Suppressor macrophage treated with lipopolysaccharide for 4 hours (primary cell): Measurements from ENCODE around the gene MRPL51.

Experiments used
- DNase-seq: peaks from one replicate; pipeline ENCODE4 v3.0.0-alpha.2; 2020

Gene MRPL51

DNA sequence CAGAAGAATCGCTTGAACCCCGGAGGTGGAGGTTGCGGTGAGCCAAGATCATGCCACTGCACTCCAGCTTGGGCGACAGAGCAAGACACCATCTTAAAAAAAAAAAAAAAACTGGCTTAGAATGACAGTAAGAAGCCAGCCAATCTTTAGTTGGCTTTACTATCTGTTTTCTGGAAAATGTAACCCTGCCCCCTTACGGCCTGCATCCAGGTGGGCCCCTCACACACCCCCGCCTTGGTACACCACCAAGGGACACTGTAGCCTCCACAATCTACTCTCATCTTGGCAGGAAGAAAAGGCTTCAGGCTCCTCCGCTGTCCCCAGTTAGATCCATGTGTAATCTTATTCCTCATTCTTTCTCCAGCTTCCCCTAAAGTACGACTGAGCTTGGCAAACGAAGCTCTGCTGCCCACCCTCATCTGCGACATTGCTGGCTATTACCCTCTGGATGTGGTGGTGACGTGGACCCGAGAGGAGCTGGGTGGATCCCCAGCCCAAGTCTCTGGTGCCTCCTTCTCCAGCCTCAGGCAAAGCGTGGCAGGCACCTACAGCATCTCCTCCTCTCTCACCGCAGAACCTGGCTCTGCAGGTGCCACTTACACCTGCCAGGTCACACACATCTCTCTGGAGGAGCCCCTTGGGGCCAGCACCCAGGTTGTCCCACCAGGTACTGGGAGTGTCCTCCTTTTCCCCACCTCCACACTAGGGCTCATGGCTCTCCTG, 34.6 kb downstream of the MRPL51 start:
- DNase-seq: no peak

DNA sequence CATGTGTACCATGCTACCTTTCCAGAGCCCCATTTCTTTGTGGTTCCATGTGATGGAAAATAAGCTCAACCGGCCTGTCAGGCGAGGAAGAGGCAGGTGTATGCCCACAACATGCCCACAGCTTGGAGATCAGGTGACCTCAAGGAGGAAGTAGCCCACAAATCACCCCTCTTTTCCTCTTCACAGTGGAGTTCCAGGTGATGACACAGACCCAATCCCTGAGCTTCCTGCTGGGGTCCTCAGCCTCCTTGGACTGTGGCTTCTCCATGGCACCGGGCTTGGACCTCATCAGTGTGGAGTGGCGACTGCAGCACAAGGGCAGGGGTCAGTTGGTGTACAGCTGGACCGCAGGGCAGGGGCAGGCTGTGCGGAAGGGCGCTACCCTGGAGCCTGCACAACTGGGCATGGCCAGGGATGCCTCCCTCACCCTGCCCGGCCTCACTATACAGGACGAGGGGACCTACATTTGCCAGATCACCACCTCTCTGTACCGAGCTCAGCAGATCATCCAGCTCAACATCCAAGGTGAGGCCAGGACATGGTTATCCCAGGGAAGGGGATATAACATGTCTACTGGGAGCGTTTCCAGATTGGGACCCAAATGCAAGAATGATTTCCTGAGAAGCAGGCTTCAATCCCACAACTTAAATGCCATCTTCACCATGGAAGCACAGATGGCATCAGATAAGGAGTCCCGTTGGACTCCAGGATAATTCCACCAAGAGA, 35.7 kb downstream of the MRPL51 start:
- no peak for DNase-seq

DNA sequence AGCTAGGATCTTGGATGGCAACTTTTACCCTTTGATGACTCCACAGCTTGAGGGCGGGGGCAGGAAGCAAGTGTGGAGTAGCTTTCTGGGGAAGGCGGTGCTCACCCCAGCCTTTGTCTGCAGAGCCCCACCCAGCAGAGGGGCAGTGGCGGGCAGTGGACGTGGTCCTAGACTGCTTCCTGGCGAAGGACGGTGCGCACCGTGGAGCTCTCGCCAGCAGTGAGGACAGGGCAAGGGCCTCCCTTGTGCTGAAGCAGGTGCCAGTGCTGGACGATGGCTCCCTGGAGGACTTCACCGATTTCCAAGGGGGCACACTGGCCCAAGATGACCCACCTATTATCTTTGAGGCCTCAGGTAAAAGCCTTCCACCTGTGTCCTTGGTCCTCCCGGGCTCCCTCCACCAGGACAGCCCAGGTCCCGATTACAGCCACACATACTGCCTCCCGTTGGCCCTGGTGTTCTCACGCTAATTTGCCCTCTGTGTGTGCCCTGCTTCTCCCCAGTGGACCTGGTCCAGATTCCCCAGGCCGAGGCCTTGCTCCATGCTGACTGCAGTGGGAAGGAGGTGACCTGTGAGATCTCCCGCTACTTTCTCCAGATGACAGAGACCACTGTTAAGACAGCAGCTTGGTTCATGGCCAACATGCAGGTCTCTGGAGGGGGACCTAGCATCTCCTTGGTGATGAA, 40.0 kb downstream of the MRPL51 start:
- DNase-seq: peak; percentile 37

GRCh38 chr12:6452245-6452943, 40.7 kb downstream of the MRPL51 start:
- no peak for DNase-seq

GRCh38 chr12:6451348-6452244, 41.5 kb downstream of the MRPL51 start, which contains the start of gene TAPBPL:
TSS of gene TAPBPL (plus strand) at chr12:6452042. CDS start at chr12:6452249, 207 bp downstream.
- DNase-seq: peak; percentile 82

- DNase-seq: no peak
Observed at GRCh38 chr12:6450869-6451347, 42.2 kb downstream of the MRPL51 start.

DNA sequence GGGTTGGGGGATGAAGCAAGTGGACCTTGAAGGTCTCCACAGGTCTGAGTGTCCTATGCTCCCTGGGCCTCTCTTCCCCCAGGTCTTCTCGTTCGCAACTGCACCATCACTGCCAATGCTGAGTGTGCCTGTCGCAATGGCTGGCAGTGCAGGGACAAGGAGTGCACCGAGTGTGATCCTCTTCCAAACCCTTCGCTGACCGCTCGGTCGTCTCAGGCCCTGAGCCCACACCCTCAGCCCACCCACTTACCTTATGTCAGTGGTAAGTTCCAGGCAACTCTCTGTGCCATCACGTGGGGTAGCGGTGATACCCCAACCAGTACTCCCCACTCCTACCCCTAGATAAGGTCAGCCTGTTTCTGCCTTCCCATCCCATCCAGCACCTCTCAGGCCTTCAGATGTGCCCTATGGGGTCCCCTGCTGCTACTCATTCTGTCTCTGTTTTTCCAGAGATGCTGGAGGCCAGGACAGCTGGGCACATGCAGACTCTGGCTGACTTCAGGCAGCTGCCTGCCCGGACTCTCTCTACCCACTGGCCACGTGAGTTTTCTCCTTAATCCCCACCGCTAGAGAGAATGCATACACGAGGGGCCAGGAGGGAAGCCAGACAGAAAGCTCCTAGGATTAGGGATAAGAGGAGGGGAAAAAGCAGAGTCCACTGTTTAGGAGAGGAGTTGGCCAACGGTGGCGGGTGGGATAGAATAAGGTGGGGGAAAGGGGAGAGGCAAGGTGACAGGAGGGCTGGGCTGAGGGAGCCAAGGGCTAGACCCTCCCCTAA, 42.8 kb downstream of the MRPL51 start:
- DNase-seq: no peak

DNA sequence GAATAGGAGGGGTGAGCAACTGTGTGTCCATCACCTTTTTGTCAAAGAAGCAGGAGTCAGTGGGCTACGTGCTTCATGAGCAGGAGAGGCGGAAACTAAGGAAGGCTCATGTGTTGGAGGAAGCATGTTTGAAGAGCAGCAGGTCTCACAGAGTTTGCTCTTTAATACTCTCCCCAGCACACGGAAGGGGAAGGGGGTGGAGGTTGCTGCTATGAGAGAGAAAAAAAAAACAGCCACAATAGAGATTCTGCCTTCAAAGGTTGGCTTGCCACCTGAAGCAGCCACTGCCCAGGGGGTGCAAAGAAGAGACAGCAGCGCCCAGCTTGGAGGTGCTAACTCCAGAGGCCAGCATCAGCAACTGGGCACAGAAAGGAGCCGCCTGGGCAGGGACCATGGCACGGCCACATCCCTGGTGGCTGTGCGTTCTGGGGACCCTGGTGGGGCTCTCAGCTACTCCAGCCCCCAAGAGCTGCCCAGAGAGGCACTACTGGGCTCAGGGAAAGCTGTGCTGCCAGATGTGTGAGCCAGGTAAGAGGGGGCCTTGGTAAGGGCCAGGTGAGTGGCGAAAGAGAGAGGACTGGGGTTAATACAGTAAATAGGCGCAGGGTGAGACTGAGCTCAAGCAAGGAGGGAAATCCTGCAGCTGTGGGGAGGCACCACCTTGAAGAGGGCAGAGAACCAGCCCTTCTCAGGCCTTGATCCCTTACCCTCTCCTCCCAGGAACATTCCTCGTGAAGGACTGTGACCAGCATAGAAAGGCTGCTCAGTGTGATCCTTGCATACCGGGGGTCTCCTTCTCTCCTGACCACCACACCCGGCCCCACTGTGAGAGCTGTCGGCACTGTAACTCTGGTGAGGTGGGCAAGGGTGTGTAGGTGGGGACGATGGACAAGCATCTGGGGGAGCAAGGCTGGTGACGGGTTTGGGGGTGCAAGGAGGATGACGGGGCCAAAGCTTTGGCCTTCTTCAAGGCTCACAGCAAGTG, 48.1 kb downstream of the MRPL51 start, which contains the start of gene CD27:
Gene CD27, plus strand, starts transcription at position 252 of the 985 bp plus-strand sequence. Its CDS starts 141 bp downstream, at position 393.
- no peak for DNase-seq

GRCh38 chr12:6444031-6444430, 49.0 kb downstream of the MRPL51 start:
- DNase-seq: no peak

- DNase-seq: no peak
Observed at GRCh38 chr12:6443361-6443983, 49.6 kb downstream of the MRPL51 start.

- no peak for DNase-seq
Observed at GRCh38 chr12:6442836-6443235, 50.2 kb downstream of the MRPL51 start.
